ENCODE measurements around the gene EIF3K. TPM values are rescaled to one million over a fixed set of nuclear protein-coding genes. Genes with fewer than 3 reads are reported as not detected.

EIF3K gene
- total RNA-seq, 1 experiment from 2014 or later, result 2,011 TPM

- Histone ChIP-seq H3K27ac (ENCODE audit: low read length) (peak overlapping the region; percentile 98), H3K4me1 (ENCODE audit: control insufficient read depth, insufficient read depth, low read length) (peaks cover 100% of the 10 kb centered on the region), H3K4me3 (ENCODE audit: low read depth in 2 of 2, low read length in 2 of 2) (peak overlapping the region in 1 of 2 experiments; percentile 10; a peak in 2 of 4 replicates), H3K9me3 (ENCODE audit: control insufficient read depth, insufficient read depth, low read depth, low read length) (peaks cover 4% of the 10 kb centered on the region; the same call in 1 of the 2 replicates), H3K36me3 (ENCODE audit: control insufficient read depth, insufficient read depth, low read length) (no peaks in the 10 kb centered on the region), H3K27me3 (ENCODE audit: control insufficient read depth, insufficient read depth, low read length) (no peaks in the 10 kb centered on the region)
- ATAC-seq (peak; percentile 11), DNase-seq (ENCODE audit: low read depth, low spot score) (no peak)
- intact Hi-C loops (cut with micrococcal nuclease; ENCODE audit: unreplicated experiment), result no loop called here
- ChIA-PET CTCF (interaction anchor here (0.5 to 1.0 kb wide), 3 partner anchors 11 to 156 kb away, joined by 3 to 7 read pairs (median 5); no protein-coding TSS in a partner anchor), POLR2A (interaction anchor here (0.6 to 3.1 kb wide), 12 partner anchors 10 to 770 kb away, joined by 3 to 18 read pairs (median 4); partner anchors contain the start of gene ACTN4)
- in situ Hi-C loops (cut with HindIII; ENCODE audit: low pct_unique_long_range_greater_than_20kb, low sequenced_read_pairs), result no loop called here
- TF ChIP-seq REST (IDR thresholded peaks at IDR 0.05; ENCODE audit: insufficient read depth in 1 of 2, low read depth in 2 of 2, low read length in 1 of 2), result no peak
- TF ChIP-seq SIN3A (IDR thresholded peaks at IDR 0.05; ENCODE audit: borderline replicate concordance, insufficient read depth, low read depth, low read length), result no peak
- TF ChIP-seq POLR2AphosphoS5 (IDR thresholded peaks at IDR 0.05; ENCODE audit: low read depth, low read length), result no peak
- TF ChIP-seq CTCF (IDR thresholded peaks at IDR 0.05), result no peak
- BruUV-seq (replicated peaks), result TSS peak; percentile 93
These were observed 63.9 kb downstream of the EIF3K start for GRCh38 chr19:38682872-38683392.

- H3K27me3 ChIP-seq (ENCODE audit: control insufficient read depth, insufficient read depth, low read length), result no peaks in the 10 kb centered on the region
- no peaks in the 10 kb centered on the region for H3K36me3 ChIP-seq (ENCODE audit: control insufficient read depth, insufficient read depth, low read length)
- intact Hi-C loops (cut with micrococcal nuclease; ENCODE audit: unreplicated experiment), result no loop called here
- H3K4me3 ChIP-seq (ENCODE audit: low read depth in 2 of 2, low read length in 2 of 2), result peak overlapping the region in 1 of 2 experiments; percentile 10; a peak in 2 of 4 replicates
- peaks cover 100% of the 10 kb centered on the region for H3K4me1 ChIP-seq (ENCODE audit: control insufficient read depth, insufficient read depth, low read length)
- BruUV-seq (replicated peaks), result no TSS peak
- DNase-seq (ENCODE audit: low read depth, low spot score) (peak; percentile 100), ATAC-seq (peak; percentile 87)
- ChIA-PET CTCF (interaction anchor here (0.5 to 1.1 kb wide), 5 partner anchors 11 to 155 kb away, joined by 3 to 7 read pairs (median 5); no protein-coding TSS in a partner anchor), POLR2A (interaction anchor here (0.6 to 3.1 kb wide), 12 partner anchors 9 to 770 kb away, joined by 3 to 18 read pairs (median 4); partner anchors contain the start of gene ACTN4)
- TF ChIP-seq REST (IDR thresholded peaks at IDR 0.05; ENCODE audit: insufficient read depth in 1 of 2, low read depth in 2 of 2, low read length in 1 of 2), result no peak
- no peak for TF ChIP-seq CTCF (IDR thresholded peaks at IDR 0.05)
- peak; percentile 87 for TF ChIP-seq TCF7L2 (IDR thresholded peaks at IDR 0.05; ENCODE audit: low read depth, low read length)
- no peak for TF ChIP-seq POLR2AphosphoS5 (IDR thresholded peaks at IDR 0.05; ENCODE audit: low read depth, low read length)
- no peak for TF ChIP-seq SIN3A (IDR thresholded peaks at IDR 0.05; ENCODE audit: borderline replicate concordance, insufficient read depth, low read depth, low read length)
- in situ Hi-C loops (cut with HindIII; ENCODE audit: low pct_unique_long_range_greater_than_20kb, low sequenced_read_pairs), result no loop called here
- H3K9me3 ChIP-seq (ENCODE audit: control insufficient read depth, insufficient read depth, low read depth, low read length), result peaks cover 4% of the 10 kb centered on the region; the same call in 1 of the 2 replicates
- H3K27ac ChIP-seq (ENCODE audit: low read length), result peak overlapping the region; percentile 98
These were observed 64.5 kb downstream of the EIF3K start for GRCh38 chr19:38683393-38684077.
